Measurements from ENCODE around the gene NUDT8.

DNA sequence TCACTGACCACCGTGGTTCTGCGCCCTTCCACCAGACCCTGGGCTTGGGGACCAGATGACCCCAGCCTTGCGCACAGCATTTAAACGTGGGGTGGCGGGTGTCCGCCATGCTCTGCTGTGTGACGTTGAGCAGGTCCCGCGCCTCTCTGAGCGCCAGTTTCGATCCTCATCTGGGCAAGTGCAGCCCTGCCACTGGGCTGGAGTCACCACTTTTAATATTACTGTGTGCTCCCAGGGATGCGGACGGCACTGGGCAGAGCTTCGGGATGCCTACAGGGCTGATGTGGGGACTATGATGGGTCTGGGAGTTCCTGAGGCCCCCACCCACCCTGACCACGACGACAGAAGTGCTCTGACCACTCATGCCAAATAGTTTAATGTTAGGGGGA, 1.2 kb upstream of the NUDT8 start:
- TF ChIP-seq ZNF8 (CRISPR knock-in tag; IDR thresholded peaks at IDR 0.05): no peak
- no peak for TF ChIP-seq ZNF70 (CRISPR knock-in tag; IDR thresholded peaks at IDR 0.05)
- TF ChIP-seq ZFP3 (CRISPR knock-in tag; IDR thresholded peaks at IDR 0.05): no peak
- TF ChIP-seq, protein P1, sequence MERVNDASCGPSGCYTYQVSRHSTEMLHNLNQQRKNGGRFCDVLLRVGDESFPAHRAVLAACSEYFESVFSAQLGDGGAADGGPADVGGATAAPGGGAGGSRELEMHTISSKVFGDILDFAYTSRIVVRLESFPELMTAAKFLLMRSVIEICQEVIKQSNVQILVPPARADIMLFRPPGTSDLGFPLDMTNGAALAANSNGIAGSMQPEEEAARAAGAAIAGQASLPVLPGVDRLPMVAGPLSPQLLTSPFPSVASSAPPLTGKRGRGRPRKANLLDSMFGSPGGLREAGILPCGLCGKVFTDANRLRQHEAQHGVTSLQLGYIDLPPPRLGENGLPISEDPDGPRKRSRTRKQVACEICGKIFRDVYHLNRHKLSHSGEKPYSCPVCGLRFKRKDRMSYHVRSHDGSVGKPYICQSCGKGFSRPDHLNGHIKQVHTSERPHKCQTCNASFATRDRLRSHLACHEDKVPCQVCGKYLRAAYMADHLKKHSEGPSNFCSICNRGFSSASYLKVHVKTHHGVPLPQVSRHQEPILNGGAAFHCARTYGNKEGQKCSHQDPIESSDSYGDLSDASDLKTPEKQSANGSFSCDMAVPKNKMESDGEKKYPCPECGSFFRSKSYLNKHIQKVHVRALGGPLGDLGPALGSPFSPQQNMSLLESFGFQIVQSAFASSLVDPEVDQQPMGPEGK (CRISPR knock-in tag; IDR thresholded peaks at IDR 0.05; ENCODE audit: borderline replicate concordance): no peak
- TF ChIP-seq SNAI2 (CRISPR knock-in tag; IDR thresholded peaks at IDR 0.05): no peak
- TF ChIP-seq ARNTL (CRISPR knock-in tag; IDR thresholded peaks at IDR 0.05; ENCODE audit: borderline replicate concordance, low read depth): no peak
- TF ChIP-seq ZNF565 (CRISPR knock-in tag; conservative IDR thresholded peaks at IDR 0.05; ENCODE audit: low read depth): no peak
- TF ChIP-seq ISL1 (CRISPR knock-in tag; IDR thresholded peaks at IDR 0.05): no peak

All from SK-N-SH treated with all-trans-retinoic acid at 6 μM for 48 hours (cell line).